Upper lobe of right lung (tissue), 1 donor: ENCODE results near the gene PDGFA. TPM values are rescaled to one million over a fixed set of nuclear protein-coding genes. Genes with fewer than 3 reads are reported as not detected.

Experiments used
- ATAC-seq: fragments of 200-7000 bp; cut with Tn5 transposase; one replicate; pipeline ENCODE4 v1.9.1; 2020; ENCODE audit warnings: mild to moderate bottlenecking, moderate library complexity
- DNase-seq: peaks from one replicate; pipeline ENCODE4 v3.0.0-alpha.2; 2020
- H3K27ac ChIP-seq: fragments of 200-600 bp; one replicate; pipeline ENCODE4 v1.8.0; 2022
- H3K27me3 ChIP-seq: fragments of 200-600 bp; one replicate; pipeline ENCODE4 v1.8.0; 2022; ENCODE audit warnings: mild to moderate bottlenecking
- H3K36me3 ChIP-seq: fragments of 200-600 bp; one replicate; pipeline ENCODE4 v1.8.0; 2022
- H3K4me1 ChIP-seq: fragments of 200-600 bp; one replicate; pipeline ENCODE4 v1.8.0; 2022
- H3K4me3 ChIP-seq: fragments of 200-600 bp; one replicate; pipeline ENCODE4 v1.8.0; 2022; ENCODE audit warnings: mild to moderate bottlenecking
- H3K9me3 ChIP-seq: fragments of 200-600 bp; one replicate; pipeline ENCODE4 v1.8.0; 2022
- CTCF ChIP-seq: fragments of 200-600 bp; IDR thresholded peaks from one replicate; pipeline ENCODE4 v1.8.0; 2022; ENCODE audit warnings: antibody characterized with exemption
- intact Hi-C: fragments of 100-400 bp; cut with DNase I; formaldehyde crosslinking; loops from one replicate; pipeline ENCODE4 v1.11.0; 2022
- total RNA-seq: library from RNA; stranded (reverse); fragmentation: NEBNext Ultra II Directional; extraction: Animal tissue kit (Norgen Biotek cat#: 25700); gene quantifications from one replicate; pipeline ENCODE4 v1.2.1, GENCODE V29; 2021
- donor health status: DM: no; HTN: yes; CAD: no; lungs with severe emphysema.

Gene PDGFA
- total RNA-seq, 1 donor from 2014 or later: 57.1 TPM

GRCh38 chr7:563629-564170 lies 44.1 kb upstream of the PDGFA start:
- H3K4me3 ChIP-seq: no peak overlapping the region
- intact Hi-C loops: no loop called here
- no peaks in the 10 kb centered on the region for H3K9me3 ChIP-seq
- H3K36me3 ChIP-seq: no peaks in the 10 kb centered on the region
- TF ChIP-seq CTCF: no peak
- DNase-seq (no peak), ATAC-seq (peak; percentile 7)
- H3K27me3 ChIP-seq: no peaks in the 10 kb centered on the region
- no peaks in the 10 kb centered on the region for H3K4me1 ChIP-seq
- H3K27ac ChIP-seq: no peak overlapping the region

GRCh38 chr7:562789-563628 lies 43.4 kb upstream of the PDGFA start:
- intact Hi-C loops: no loop called here
- Histone ChIP-seq H3K27ac (no peak overlapping the region), H3K4me1 (no peaks in the 10 kb centered on the region), H3K36me3 (no peaks in the 10 kb centered on the region), H3K9me3 (no peaks in the 10 kb centered on the region), H3K27me3 (no peaks in the 10 kb centered on the region), H3K4me3 (no peak overlapping the region)
- TF ChIP-seq CTCF: no peak
- no peak for DNase-seq
- ATAC-seq: no peak

DNA sequence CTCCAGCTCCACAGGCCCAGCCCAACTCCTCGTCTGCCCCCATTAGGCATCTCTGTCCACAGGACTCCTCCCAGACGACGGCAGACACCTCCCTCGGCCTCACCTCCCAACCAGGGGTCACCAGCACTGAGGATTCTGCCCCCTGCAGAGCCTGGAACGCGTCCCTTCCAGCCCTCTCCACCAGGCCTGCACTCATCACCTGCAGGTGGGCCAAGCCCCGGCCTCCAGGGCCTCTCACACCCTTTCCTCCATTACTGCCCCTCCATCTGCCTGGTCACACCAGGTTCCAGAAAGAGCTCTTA lies 42.7 kb upstream of the PDGFA start:
- DNase-seq (no peak), ATAC-seq (no peak)
- no peak for TF ChIP-seq CTCF
- Histone ChIP-seq H3K4me1 (no peaks in the 10 kb centered on the region), H3K27ac (no peak overlapping the region), H3K9me3 (no peaks in the 10 kb centered on the region), H3K27me3 (no peaks in the 10 kb centered on the region), H3K36me3 (no peaks in the 10 kb centered on the region), H3K4me3 (no peak overlapping the region)
- intact Hi-C loops: no loop called here

DNA sequence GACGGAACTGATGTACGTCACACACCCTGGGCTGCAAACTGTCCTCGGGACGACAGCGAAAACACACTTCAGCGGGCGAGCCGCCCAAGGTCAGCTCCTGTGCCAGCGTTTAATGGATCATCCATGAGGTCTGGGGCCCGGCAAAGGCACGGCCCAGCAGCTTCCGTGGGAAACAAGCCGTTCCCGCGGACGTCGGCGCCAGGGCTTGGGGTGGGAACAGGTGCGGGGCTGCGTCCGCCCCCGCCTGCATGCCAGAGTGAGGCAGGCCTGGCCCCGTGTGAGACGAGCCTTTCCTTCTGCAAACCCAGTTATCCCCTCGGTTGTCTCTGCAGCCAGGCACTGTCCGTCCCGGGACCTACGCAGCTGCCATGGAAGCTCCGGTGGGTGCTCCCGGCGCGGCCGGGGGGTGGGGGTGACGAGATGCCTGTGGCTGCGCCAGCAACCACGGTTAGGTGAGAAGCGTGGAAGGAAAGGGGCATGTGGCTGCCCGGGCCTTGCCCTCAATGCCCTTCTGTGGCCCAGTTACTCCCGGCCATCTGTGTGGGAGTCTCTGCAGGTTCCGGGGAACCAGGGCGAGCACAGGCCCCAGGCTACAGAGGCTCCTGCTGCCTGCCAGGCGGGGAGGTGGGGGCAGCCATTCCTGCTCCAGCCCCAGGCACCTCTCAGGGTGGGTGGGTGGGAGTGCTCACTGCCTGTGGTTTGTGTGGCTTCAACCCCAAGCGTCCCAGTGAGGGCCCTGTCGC lies 42.2 kb upstream of the PDGFA start:
- ATAC-seq (no peak), DNase-seq (no peak)
- H3K9me3 ChIP-seq: no peaks in the 10 kb centered on the region

More for the DNA sequence above, 42.2 kb upstream of the PDGFA start:
- no peak overlapping the region for H3K4me3 ChIP-seq
- TF ChIP-seq CTCF: no peak
- no peaks in the 10 kb centered on the region for H3K36me3 ChIP-seq
- H3K27me3 ChIP-seq: no peaks in the 10 kb centered on the region
- H3K4me1 ChIP-seq: no peaks in the 10 kb centered on the region
- no peak overlapping the region for H3K27ac ChIP-seq
- intact Hi-C loops: no loop called here
